ENCODE data around the gene CERK. TPM values are rescaled to one million over a fixed set of nuclear protein-coding genes. Genes with fewer than 3 reads are reported as not detected.

CERK gene
- total and polyA plus RNA-seq, 9 of the 15 experiments (the other 6 are each of a cell fraction or from before 2014, with no cell fraction given), result 1.1 to 14.9 (median 8.7) TPM

- TF ChIP-seq UBTF (IDR thresholded peaks at IDR 0.05; ENCODE audit: borderline replicate concordance in 1 of 2, low read depth in 2 of 2, low read length in 2 of 2), result no peak
- TF ChIP-seq ZNF140 (CRISPR knock-in tag; IDR thresholded peaks at IDR 0.05), result no peak
- TF ChIP-seq ZBTB49 (CRISPR knock-in tag; IDR thresholded peaks at IDR 0.05; ENCODE audit: borderline replicate concordance), result no peak
- no peak for TF ChIP-seq ZNF347 (CRISPR knock-in tag; IDR thresholded peaks at IDR 0.05; ENCODE audit: low read depth)
Observed at GRCh38 chr22:46706060-46706459, 32.0 kb downstream of the CERK start (continued).

GRCh38 chr22:46703996-46704370, 34.1 kb downstream of the CERK start:
- no peak overlapping the region; a peak in 1 of 4 replicates for H3K9ac ChIP-seq (ENCODE audit: insufficient read depth in 1 of 2, low read depth in 2 of 2, low read length in 2 of 2)
- no TSS peak for BruUV-seq (replicated peaks)
- DNase-seq (ENCODE audit: extremely low read depth in 1 of 4, low spot score in 3 of 4) (no peak), FAIRE-seq (no peak), ATAC-seq (no peak)
- no peak overlapping the region for H2AFZ ChIP-seq (ENCODE audit: low read depth, low read length)
- no peak overlapping the region for H3K4me2 ChIP-seq (ENCODE audit: insufficient read depth, low read length)
- no peaks in the 10 kb centered on the region for H3K79me2 ChIP-seq (ENCODE audit: control insufficient read depth, insufficient read depth, low read length)
- H3K27me3 ChIP-seq (ENCODE audit: control insufficient read depth in 2 of 2, insufficient read depth in 2 of 2, low read length in 2 of 2), result no peaks in the 10 kb centered on the region
- H3K9me3 ChIP-seq (replicated peaks; ENCODE audit: control insufficient read depth, insufficient read depth, low read depth, low read length), result no peaks in the 10 kb centered on the region
- intact Hi-C loops (cut with micrococcal nuclease) (no loop called here), in situ Hi-C loops (cut with MboI) (loop anchor here (10.0 kb wide), 1 partner anchor 1509 kb away; no protein-coding TSS in a partner anchor)
- H3K4me1 ChIP-seq (replicated peaks in 1 of 2; ENCODE audit: control insufficient read depth in 2 of 2, insufficient read depth in 2 of 2, low read length in 2 of 2), result no peaks in the 10 kb centered on the region
- no peak overlapping the region for H3K27ac ChIP-seq (ENCODE audit: extremely low read depth, low read depth, low read length)
- H4K20me1 ChIP-seq (replicated peaks; ENCODE audit: control insufficient read depth, insufficient read depth, low read length), result no peaks in the 10 kb centered on the region
- H3K9me1 ChIP-seq (ENCODE audit: control insufficient read depth, insufficient read depth, low read length), result no peaks in the 10 kb centered on the region
- peaks cover 26% of the 10 kb centered on the region; the same call in 1 of the 3 replicates for H3K36me3 ChIP-seq (ENCODE audit: control insufficient read depth, insufficient read depth, low read length)
- CTCF ChIA-PET (ENCODE audit: low intra/inter-chr PET ratio), result no interaction called here
- TF ChIP-seq SMC3 (conservative IDR thresholded peaks at IDR 0.05; ENCODE audit: insufficient read depth, low read depth, low read length) (no peak), JUND (IDR thresholded peaks at IDR 0.05; ENCODE audit: borderline replicate concordance, low read depth, low read length) (no peak), JUND (tag; IDR thresholded peaks at IDR 0.05; ENCODE audit: borderline replicate concordance, low read depth, low read length) (no peak), HDAC2 (IDR thresholded peaks at IDR 0.05) (no peak), NCOA4 (IDR thresholded peaks at IDR 0.05; ENCODE audit: partially characterized antibody) (no peak), ZNF57 (CRISPR knock-in tag; IDR thresholded peaks at IDR 0.05) (no peak), SIN3A (IDR thresholded peaks at IDR 0.05; ENCODE audit: borderline replicate concordance in 2 of 2, control insufficient read depth in 1 of 2, low read depth in 2 of 2, low read length in 2 of 2) (no peak), SMAD4 (CRISPR knock-in tag; conservative IDR thresholded peaks at IDR 0.05) (no peak)
- WGBS (ENCODE audit: insufficient coverage, low coverage, missing lambda C conversion rate), result 96% methylated on average over 5 of the region's 6 CpGs
- POLR2A ChIA-PET, result no interaction called here
- no peak overlapping the region for H3K4me3 ChIP-seq
